Vagina (tissue), 2 donors: Measurements from ENCODE around the gene POMZP3. TPM values are rescaled to one million over a fixed set of nuclear protein-coding genes. Genes with fewer than 3 reads are reported as not detected.
A peak's percentile ranks its signal among the peaks of the same experiment; 100 is the strongest.
"Not testable (repeated sequence)": the region's sequence is repeated elsewhere in the genome, so short reads cannot be mapped to it uniquely, and the experiment has no call there.

Source experiments
- DNase-seq, 2 donors: peaks; one replicate each; pipeline ENCODE4 v3.0.0-alpha.2; 2017; ENCODE audit errors: extremely low spot score in 2 of 2
- H3K27ac ChIP-seq: fragments of 200-600 bp; sonication (generic); one replicate; pipeline ENCODE4 v1.5.1; 2019
- H3K27me3 ChIP-seq: fragments of 200-600 bp; sonication (generic); one replicate; pipeline ENCODE4 v1.5.1; 2019
- H3K36me3 ChIP-seq, 2 donors: fragments of 200-600 bp; sonication (generic); one replicate each; pipeline ENCODE4 v1.5.1; 2017 to 2019
- H3K4me1 ChIP-seq: fragments of 200-600 bp; sonication (generic); one replicate; pipeline ENCODE4 v1.5.1; 2019
- H3K4me3 ChIP-seq, 2 donors: fragments of 200-600 bp; sonication (generic); 1 replicate in 1 of 2; 2 replicates in 1 of 2; pipeline ENCODE4 v1.5.1; 2016 to 2019
- H3K9me3 ChIP-seq: fragments of 200-600 bp; sonication (generic); one replicate; pipeline ENCODE4 v1.5.1; 2019
- POLR2A ChIP-seq, 2 donors: fragments of 450-650 bp; IDR thresholded peaks; one replicate each; pipeline ENCODE4 v1.6.1; 2017; ENCODE audit warnings: antibody characterized with exemption in 2 of 2, mild to moderate bottlenecking in 2 of 2, moderate library complexity in 2 of 2
- POLR2AphosphoS5 ChIP-seq, 2 donors: sonication (generic); formaldehyde crosslinking; IDR thresholded peaks; one replicate each; pipeline ENCODE4 v1.9.0; 2017; ENCODE audit warnings: antibody characterized with exemption in 2 of 2, mild to moderate bottlenecking in 2 of 2, low read depth in 1 of 2; ENCODE audit not compliant: insufficient read depth in 1 of 2
- intact Hi-C: fragments of 100-400 bp; cut with DNase I; formaldehyde crosslinking; loops from one replicate; pipeline ENCODE4 v1.15.1; 2023
- total RNA-seq: library from RNA; depleted of rRNA; stranded (reverse); fragments of >200 nt; gene quantifications from one replicate; pipeline ENCODE4 v1.2.3, GENCODE V29; 2016

POMZP3 gene
- total RNA-seq, result 16.2 TPM

- H3K4me3 ChIP-seq, result peak within 1 kb of the TSS; percentile 50 to 53
- intact Hi-C loops, DNase-seq, H3K9me3 ChIP-seq, H3K36me3 ChIP-seq, H3K4me1 ChIP-seq, H3K27me3 ChIP-seq: not testable (repeated sequence)
- H3K27ac ChIP-seq, result peak within 1 kb of the TSS; percentile 81
- peak in 1 of 2 donors; percentile 67 for TF ChIP-seq POLR2A (IDR thresholded peaks at IDR 0.05)
- peak in 1 of 2 donors; percentile 18 for TF ChIP-seq POLR2AphosphoS5 (IDR thresholded peaks at IDR 0.05; ENCODE audit: insufficient read depth in 1 of 2, low read depth in 1 of 2)
Observed at GRCh38 chr7:76626989-76627642, at the start of gene POMZP3. Gene POMZP3 (minus strand): TSS chr7:76627279. CDS start chr7:76626064, 1,215 bp downstream.

- H3K4me3 ChIP-seq, H3K4me1 ChIP-seq, intact Hi-C loops, H3K36me3 ChIP-seq, H3K27me3 ChIP-seq, H3K27ac ChIP-seq, H3K9me3 ChIP-seq, DNase-seq: not testable (repeated sequence)
Observed at GRCh38 chr7:76675783-76676182, 48.7 kb upstream of the POMZP3 start.

GRCh38 chr7:76673346-76673745 is 46.3 kb upstream of the POMZP3 start:
- H3K27me3 ChIP-seq, H3K36me3 ChIP-seq, H3K9me3 ChIP-seq, H3K27ac ChIP-seq, DNase-seq, H3K4me1 ChIP-seq, H3K4me3 ChIP-seq, intact Hi-C loops: not testable (repeated sequence)

- H3K27me3 ChIP-seq, DNase-seq, intact Hi-C loops, H3K4me1 ChIP-seq, H3K27ac ChIP-seq, H3K36me3 ChIP-seq, H3K4me3 ChIP-seq, H3K9me3 ChIP-seq: not testable (repeated sequence)
Observed at GRCh38 chr7:76659212-76659611, 32.1 kb upstream of the POMZP3 start.

- DNase-seq, H3K4me3 ChIP-seq, H3K4me1 ChIP-seq, H3K27me3 ChIP-seq, H3K36me3 ChIP-seq, H3K27ac ChIP-seq, H3K9me3 ChIP-seq, intact Hi-C loops: not testable (repeated sequence)
Observed at GRCh38 chr7:76656425-76656824, 29.3 kb upstream of the POMZP3 start.

GRCh38 chr7:76642620-76643019 is 15.5 kb upstream of the POMZP3 start:
- H3K36me3 ChIP-seq, H3K9me3 ChIP-seq, H3K27ac ChIP-seq, H3K4me3 ChIP-seq, DNase-seq, H3K4me1 ChIP-seq, intact Hi-C loops, H3K27me3 ChIP-seq: not testable (repeated sequence)

GRCh38 chr7:76637061-76637691 is 10.1 kb upstream of the POMZP3 start:
- H3K27me3 ChIP-seq, H3K9me3 ChIP-seq, H3K36me3 ChIP-seq, H3K27ac ChIP-seq, DNase-seq, H3K4me3 ChIP-seq, H3K4me1 ChIP-seq, intact Hi-C loops: not testable (repeated sequence)

GRCh38 chr7:76626581-76626980 is 498 bp downstream of the POMZP3 start:
- Histone ChIP-seq H3K27ac (peak overlapping the region; percentile 70), H3K4me3 (peak overlapping the region; percentile 50 to 53)
- H3K9me3 ChIP-seq, H3K4me1 ChIP-seq, DNase-seq, H3K36me3 ChIP-seq, intact Hi-C loops, H3K27me3 ChIP-seq: not testable (repeated sequence)

GRCh38 chr7:76619439-76620190 is 7.5 kb downstream of the POMZP3 start:
- DNase-seq, H3K27me3 ChIP-seq, H3K9me3 ChIP-seq, H3K4me1 ChIP-seq, H3K4me3 ChIP-seq, H3K27ac ChIP-seq, intact Hi-C loops, H3K36me3 ChIP-seq: not testable (repeated sequence)

GRCh38 chr7:76613783-76614182 is 13.3 kb downstream of the POMZP3 start:
- H3K36me3 ChIP-seq, H3K4me1 ChIP-seq, H3K27ac ChIP-seq, DNase-seq, H3K27me3 ChIP-seq, H3K4me3 ChIP-seq, H3K9me3 ChIP-seq, intact Hi-C loops: not testable (repeated sequence)

- H3K9me3 ChIP-seq, H3K36me3 ChIP-seq, H3K4me1 ChIP-seq, H3K27me3 ChIP-seq, intact Hi-C loops, H3K4me3 ChIP-seq, DNase-seq, H3K27ac ChIP-seq: not testable (repeated sequence)
Observed at GRCh38 chr7:76612232-76612631, 14.8 kb downstream of the POMZP3 start.

GRCh38 chr7:76609864-76610263 is 17.2 kb downstream of the POMZP3 start:
- H3K27me3 ChIP-seq, H3K27ac ChIP-seq, intact Hi-C loops, H3K36me3 ChIP-seq, H3K4me3 ChIP-seq, H3K4me1 ChIP-seq, DNase-seq, H3K9me3 ChIP-seq: not testable (repeated sequence)

- H3K27ac ChIP-seq, H3K36me3 ChIP-seq, H3K27me3 ChIP-seq, H3K4me1 ChIP-seq, H3K9me3 ChIP-seq, DNase-seq, intact Hi-C loops, H3K4me3 ChIP-seq: not testable (repeated sequence)
Observed at GRCh38 chr7:76608469-76608868, 18.6 kb downstream of the POMZP3 start.
